Ishikawa (cell line): ENCODE measurements around the gene MIF4GD.

ENCODE experiments used
- CEBPB ChIP-seq: IDR thresholded peaks from 2 replicates; pipeline ENCODE4 v1.6.1; 2012
- EP300 ChIP-seq: IDR thresholded peaks from 2 replicates; pipeline ENCODE4 v1.6.1; 2012; ENCODE audit warnings: borderline replicate concordance
- TF ChIP-seq, protein P1 (sequence below): IDR thresholded peaks from 2 replicates; pipeline ENCODE4 v1.6.1; 2012

DNA sequence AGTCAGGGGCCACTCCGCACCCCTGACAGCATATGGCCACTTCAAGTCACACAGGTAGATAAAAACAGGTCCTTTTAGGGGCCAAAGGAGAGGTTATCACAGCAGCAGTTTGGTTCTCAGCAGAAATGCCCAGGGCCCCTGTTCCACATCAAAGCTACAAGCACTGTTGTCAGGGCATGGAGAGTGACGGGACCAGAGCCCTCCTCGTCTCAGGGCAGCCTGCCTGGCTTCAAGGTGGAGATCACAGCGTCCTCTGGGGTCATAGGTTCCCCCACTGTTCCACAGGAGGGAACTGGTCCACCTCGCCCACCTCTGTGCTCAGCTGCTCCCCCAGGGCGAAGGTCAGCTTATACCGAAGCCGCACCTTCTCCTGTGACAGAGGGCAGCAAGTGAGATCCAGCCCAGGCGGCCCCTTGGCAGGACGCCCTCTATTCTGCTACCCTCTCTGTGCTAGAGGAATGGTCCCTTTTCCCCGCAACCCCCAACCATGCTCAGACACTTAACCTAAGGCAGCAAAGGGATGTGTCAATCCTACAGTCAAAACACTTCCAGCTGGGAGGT is 32.9 kb downstream of the MIF4GD start:
- TF ChIP-seq CEBPB (no peak), EP300 (no peak)
- TF ChIP-seq, protein P1, sequence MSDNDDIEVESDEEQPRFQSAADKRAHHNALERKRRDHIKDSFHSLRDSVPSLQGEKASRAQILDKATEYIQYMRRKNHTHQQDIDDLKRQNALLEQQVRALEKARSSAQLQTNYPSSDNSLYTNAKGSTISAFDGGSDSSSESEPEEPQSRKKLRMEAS, result no peak
